ENCODE measurements around the gene NDUFA13. TPM values are rescaled to one million over a fixed set of nuclear protein-coding genes. Genes with fewer than 3 reads are reported as not detected.

The NDUFA13 gene
- total RNA-seq, 1 donor from 2014 or later = 342 TPM

DNA sequence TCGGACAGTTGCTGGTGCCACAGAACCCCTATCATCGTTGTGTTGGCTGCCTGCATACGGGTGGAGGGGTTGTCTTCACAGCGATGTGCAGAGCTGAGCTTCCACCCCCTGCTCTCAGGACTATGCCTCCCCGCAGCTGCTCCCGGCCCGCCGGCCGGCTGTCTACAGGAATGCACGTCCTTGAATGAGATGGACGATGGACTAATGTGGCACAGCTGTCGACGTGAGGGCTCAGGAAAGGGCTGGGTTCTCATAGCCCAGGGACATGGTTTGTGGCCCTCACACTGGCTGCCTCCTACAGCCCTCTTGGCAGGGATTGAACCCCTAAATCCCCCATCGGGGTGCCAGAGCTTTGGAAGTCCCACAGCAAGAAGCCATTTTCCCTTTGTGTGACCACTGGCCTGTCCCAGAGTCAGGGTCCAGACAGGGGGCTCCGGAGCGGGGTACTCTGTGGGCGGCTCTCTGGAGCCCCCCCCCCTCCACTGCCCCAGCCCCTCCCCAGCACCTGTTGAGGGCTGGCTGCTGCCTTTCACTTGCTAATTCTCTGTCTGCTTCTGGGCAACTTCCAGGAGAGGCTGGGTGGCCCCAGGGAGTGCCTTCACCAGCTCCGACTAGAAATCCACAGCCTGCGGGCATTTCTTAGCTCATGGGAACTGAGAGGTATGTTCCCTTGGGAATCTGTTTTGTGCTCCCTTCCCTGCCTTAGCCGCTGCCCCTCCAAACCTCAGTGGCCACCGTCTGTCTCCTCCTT, 40.8 kb upstream of the NDUFA13 start:
- TF ChIP-seq, protein P1, sequence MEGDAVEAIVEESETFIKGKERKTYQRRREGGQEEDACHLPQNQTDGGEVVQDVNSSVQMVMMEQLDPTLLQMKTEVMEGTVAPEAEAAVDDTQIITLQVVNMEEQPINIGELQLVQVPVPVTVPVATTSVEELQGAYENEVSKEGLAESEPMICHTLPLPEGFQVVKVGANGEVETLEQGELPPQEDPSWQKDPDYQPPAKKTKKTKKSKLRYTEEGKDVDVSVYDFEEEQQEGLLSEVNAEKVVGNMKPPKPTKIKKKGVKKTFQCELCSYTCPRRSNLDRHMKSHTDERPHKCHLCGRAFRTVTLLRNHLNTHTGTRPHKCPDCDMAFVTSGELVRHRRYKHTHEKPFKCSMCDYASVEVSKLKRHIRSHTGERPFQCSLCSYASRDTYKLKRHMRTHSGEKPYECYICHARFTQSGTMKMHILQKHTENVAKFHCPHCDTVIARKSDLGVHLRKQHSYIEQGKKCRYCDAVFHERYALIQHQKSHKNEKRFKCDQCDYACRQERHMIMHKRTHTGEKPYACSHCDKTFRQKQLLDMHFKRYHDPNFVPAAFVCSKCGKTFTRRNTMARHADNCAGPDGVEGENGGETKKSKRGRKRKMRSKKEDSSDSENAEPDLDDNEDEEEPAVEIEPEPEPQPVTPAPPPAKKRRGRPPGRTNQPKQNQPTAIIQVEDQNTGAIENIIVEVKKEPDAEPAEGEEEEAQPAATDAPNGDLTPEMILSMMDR (IDR thresholded peaks at IDR 0.05; ENCODE audit: unreplicated experiment) = no peak

GRCh38 chr19:19475849-19476828, 39.9 kb upstream of the NDUFA13 start:
- no peaks in the 10 kb centered on the region for H3K27me3 Mint-ChIP-seq (ENCODE audit: low read depth)
- TF ChIP-seq, protein P1 (IDR thresholded peaks at IDR 0.05; ENCODE audit: unreplicated experiment) = no peak
- H3K4me1 Mint-ChIP-seq = peaks cover 13% of the 10 kb centered on the region
- H3K27ac Mint-ChIP-seq = peak overlapping the region; percentile 54
- DNase-seq (ENCODE audit: low spot score in 2 of 2, unreplicated experiment in 2 of 2) = no peak
- no peaks in the 10 kb centered on the region for H3K9me3 Mint-ChIP-seq
- H3K36me3 Mint-ChIP-seq = peaks cover 5% of the 10 kb centered on the region
- H3K4me3 Mint-ChIP-seq = no peak overlapping the region

More for the DNA sequence above, 40.8 kb upstream of the NDUFA13 start:
- no peak overlapping the region for H3K4me3 Mint-ChIP-seq
- peaks cover 4% of the 10 kb centered on the region for H3K9me3 Mint-ChIP-seq
- H3K27me3 Mint-ChIP-seq (ENCODE audit: low read depth) = no peaks in the 10 kb centered on the region
- peaks cover 13% of the 10 kb centered on the region for H3K4me1 Mint-ChIP-seq
- peaks cover 11% of the 10 kb centered on the region for H3K36me3 Mint-ChIP-seq
- no peak for DNase-seq (ENCODE audit: low spot score in 2 of 2, unreplicated experiment in 2 of 2)
- H3K27ac Mint-ChIP-seq = peak overlapping the region; percentile 54

DNA sequence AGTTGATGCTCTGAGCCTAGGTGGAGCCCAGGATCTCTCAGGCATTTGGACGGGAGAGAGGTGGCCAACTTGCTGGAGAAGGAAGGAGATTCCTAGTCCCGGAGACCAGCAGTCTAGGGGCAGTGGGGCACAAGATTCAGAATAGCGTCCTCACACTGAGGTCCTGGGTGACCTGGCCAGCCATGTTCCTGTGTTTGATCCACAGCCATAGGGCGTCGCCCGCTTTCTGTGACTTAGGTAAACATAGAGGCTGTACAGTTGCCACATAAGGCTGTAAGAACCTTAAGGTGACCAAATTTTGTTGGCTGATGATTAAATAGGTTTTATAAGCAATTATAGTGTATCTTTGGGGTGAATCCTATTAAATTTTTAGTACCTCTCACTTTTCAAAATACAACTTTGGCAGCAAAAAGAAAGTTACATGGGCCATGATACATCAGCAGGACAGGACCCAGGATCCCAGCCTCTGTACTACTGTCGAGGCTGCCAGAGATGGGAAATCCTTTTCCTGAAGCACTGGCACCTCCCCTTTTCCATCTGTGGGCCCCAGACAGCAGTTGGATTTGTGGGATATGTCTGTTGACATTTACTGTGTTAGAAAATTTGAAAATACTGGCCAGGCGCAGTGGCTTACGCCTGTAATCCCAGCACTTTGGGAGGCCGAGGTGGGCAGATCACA, 38.2 kb upstream of the NDUFA13 start:
- peaks cover 20% of the 10 kb centered on the region for H3K4me1 Mint-ChIP-seq
- no peak overlapping the region for H3K4me3 Mint-ChIP-seq
- DNase-seq (ENCODE audit: low spot score in 2 of 2, unreplicated experiment in 2 of 2) = no peak
- peaks cover 3% of the 10 kb centered on the region for H3K36me3 Mint-ChIP-seq
- no peaks in the 10 kb centered on the region for H3K9me3 Mint-ChIP-seq
- TF ChIP-seq, protein P1 (IDR thresholded peaks at IDR 0.05; ENCODE audit: unreplicated experiment) = no peak
- H3K27ac Mint-ChIP-seq = no peak overlapping the region
- H3K27me3 Mint-ChIP-seq (ENCODE audit: low read depth) = no peaks in the 10 kb centered on the region

GRCh38 chr19:19480688-19481087, 35.3 kb upstream of the NDUFA13 start:
- no peak overlapping the region for H3K4me3 Mint-ChIP-seq
- peaks cover 28% of the 10 kb centered on the region for H3K4me1 Mint-ChIP-seq
- no peak for DNase-seq (ENCODE audit: low spot score in 2 of 2, unreplicated experiment in 2 of 2)
- H3K36me3 Mint-ChIP-seq = peaks cover 4% of the 10 kb centered on the region
- no peaks in the 10 kb centered on the region for H3K27me3 Mint-ChIP-seq (ENCODE audit: low read depth)
- H3K27ac Mint-ChIP-seq = no peak overlapping the region
- TF ChIP-seq, protein P1 (IDR thresholded peaks at IDR 0.05; ENCODE audit: unreplicated experiment) = no peak
- H3K9me3 Mint-ChIP-seq = no peaks in the 10 kb centered on the region

GRCh38 chr19:19482809-19483596, 33.0 kb upstream of the NDUFA13 start:
- TF ChIP-seq, protein P1 (IDR thresholded peaks at IDR 0.05; ENCODE audit: unreplicated experiment) = no peak
- no peak for DNase-seq (ENCODE audit: low spot score in 2 of 2, unreplicated experiment in 2 of 2)
- Mint-ChIP-seq H3K36me3 (peaks cover 4% of the 10 kb centered on the region), H3K27ac (peak overlapping the region; percentile 97), H3K9me3 (no peaks in the 10 kb centered on the region), H3K4me1 (peaks cover 47% of the 10 kb centered on the region), H3K4me3 (peak overlapping the region; percentile 29), H3K27me3 (ENCODE audit: low read depth) (no peaks in the 10 kb centered on the region)

All from mesothelial cell of epicardium (in vitro differentiated cells).